MM.1S (cell line): ENCODE results near the gene USP9X.

Experiments used
- DNase-seq: peaks from one replicate; pipeline ENCODE4 v3.0.0-alpha.2; 2015
- H2AFZ ChIP-seq: fragments of 300-600 bp; sonication (generic); 2 replicates; pipeline ENCODE4 v1.6.0; 2016; ENCODE audit warnings: antibody characterized with exemption, low read length
- H3F3A ChIP-seq: fragments of 300-600 bp; sonication (generic); 2 replicates; pipeline ENCODE4 v1.6.1; 2016; ENCODE audit warnings: mild to moderate bottlenecking, antibody characterized with exemption, low read length, moderate library complexity, mixed read lengths; ENCODE audit not compliant: insufficient read depth
- H3K27ac ChIP-seq: fragments of 300-600 bp; sonication (generic); 2 replicates; pipeline ENCODE4 v1.5.1; 2016; ENCODE audit warnings: mild to moderate bottlenecking, low read length
- H3K27me3 ChIP-seq: fragments of 300-600 bp; sonication (generic); replicated peaks from 2 replicates; pipeline ENCODE4 v1.6.0; 2016; ENCODE audit warnings: low read length; ENCODE audit not compliant: insufficient read depth
- H3K36me3 ChIP-seq: fragments of 300-600 bp; sonication (generic); replicated peaks from 2 replicates; pipeline ENCODE4 v1.6.1; 2016; ENCODE audit warnings: mild to moderate bottlenecking, low read length, mixed read lengths; ENCODE audit not compliant: insufficient read depth
- H3K4me1 ChIP-seq: fragments of 300-600 bp; sonication (generic); 2 replicates; pipeline ENCODE4 v1.6.1; 2016; ENCODE audit warnings: low read length, mixed read lengths
- H3K4me2 ChIP-seq: fragments of 300-600 bp; sonication (generic); 2 replicates; pipeline ENCODE4 v1.6.0; 2016; ENCODE audit warnings: low read depth, low read length
- H3K4me3 ChIP-seq: fragments of 300-600 bp; sonication (generic); 2 replicates; pipeline ENCODE4 v1.5.1; 2016; ENCODE audit warnings: low read length, mixed read lengths
- H3K79me2 ChIP-seq: fragments of 300-600 bp; sonication (generic); 2 replicates; pipeline ENCODE4 v1.6.1; 2016; ENCODE audit warnings: mixed run types, low read length, mixed read lengths
- H3K9ac ChIP-seq: fragments of 300-600 bp; sonication (generic); 2 replicates; pipeline ENCODE4 v1.6.1; 2016; ENCODE audit warnings: low read length, mixed read lengths
- H3K9me2 ChIP-seq: fragments of 300-600 bp; sonication (generic); replicated peaks from 2 replicates; pipeline ENCODE4 v1.6.1; 2016; ENCODE audit warnings: mild to moderate bottlenecking, low read length, mixed read lengths; ENCODE audit not compliant: insufficient read depth
- H3K9me3 ChIP-seq: fragments of 300-600 bp; sonication (generic); replicated peaks from 2 replicates; pipeline ENCODE4 v1.6.1; 2016; ENCODE audit warnings: mild to moderate bottlenecking, low read length, mixed read lengths; ENCODE audit not compliant: insufficient read depth
- H4K20me1 ChIP-seq: fragments of 300-600 bp; sonication (generic); 2 replicates; pipeline ENCODE4 v1.6.1; 2016; ENCODE audit warnings: mild to moderate bottlenecking, low read length, moderate library complexity, mixed read lengths; ENCODE audit not compliant: insufficient read depth
- EZH2 ChIP-seq: fragments of 300-600 bp; sonication (generic); optimal IDR thresholded peaks from 2 replicates; pipeline ENCODE3; 2017; ENCODE audit warnings: low read depth, mild to moderate bottlenecking, antibody characterized with exemption, low read length, mixed read lengths
- EZH2phosphoT487 ChIP-seq: fragments of 300-600 bp; sonication (generic); IDR thresholded peaks from 2 replicates; pipeline ENCODE4 v1.6.1; 2018; ENCODE audit warnings: antibody characterized with exemption, low read length
- TF ChIP-seq, protein P1 (sequence below): fragments of 300-600 bp; sonication (generic); IDR thresholded peaks from 2 replicates; pipeline ENCODE4 v1.5.1; 2016; ENCODE audit warnings: antibody characterized with exemption, low read length, mixed read lengths

Gene USP9X, protein sequence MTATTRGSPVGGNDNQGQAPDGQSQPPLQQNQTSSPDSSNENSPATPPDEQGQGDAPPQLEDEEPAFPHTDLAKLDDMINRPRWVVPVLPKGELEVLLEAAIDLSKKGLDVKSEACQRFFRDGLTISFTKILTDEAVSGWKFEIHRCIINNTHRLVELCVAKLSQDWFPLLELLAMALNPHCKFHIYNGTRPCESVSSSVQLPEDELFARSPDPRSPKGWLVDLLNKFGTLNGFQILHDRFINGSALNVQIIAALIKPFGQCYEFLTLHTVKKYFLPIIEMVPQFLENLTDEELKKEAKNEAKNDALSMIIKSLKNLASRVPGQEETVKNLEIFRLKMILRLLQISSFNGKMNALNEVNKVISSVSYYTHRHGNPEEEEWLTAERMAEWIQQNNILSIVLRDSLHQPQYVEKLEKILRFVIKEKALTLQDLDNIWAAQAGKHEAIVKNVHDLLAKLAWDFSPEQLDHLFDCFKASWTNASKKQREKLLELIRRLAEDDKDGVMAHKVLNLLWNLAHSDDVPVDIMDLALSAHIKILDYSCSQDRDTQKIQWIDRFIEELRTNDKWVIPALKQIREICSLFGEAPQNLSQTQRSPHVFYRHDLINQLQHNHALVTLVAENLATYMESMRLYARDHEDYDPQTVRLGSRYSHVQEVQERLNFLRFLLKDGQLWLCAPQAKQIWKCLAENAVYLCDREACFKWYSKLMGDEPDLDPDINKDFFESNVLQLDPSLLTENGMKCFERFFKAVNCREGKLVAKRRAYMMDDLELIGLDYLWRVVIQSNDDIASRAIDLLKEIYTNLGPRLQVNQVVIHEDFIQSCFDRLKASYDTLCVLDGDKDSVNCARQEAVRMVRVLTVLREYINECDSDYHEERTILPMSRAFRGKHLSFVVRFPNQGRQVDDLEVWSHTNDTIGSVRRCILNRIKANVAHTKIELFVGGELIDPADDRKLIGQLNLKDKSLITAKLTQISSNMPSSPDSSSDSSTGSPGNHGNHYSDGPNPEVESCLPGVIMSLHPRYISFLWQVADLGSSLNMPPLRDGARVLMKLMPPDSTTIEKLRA (N-terminal part only)

DNA sequence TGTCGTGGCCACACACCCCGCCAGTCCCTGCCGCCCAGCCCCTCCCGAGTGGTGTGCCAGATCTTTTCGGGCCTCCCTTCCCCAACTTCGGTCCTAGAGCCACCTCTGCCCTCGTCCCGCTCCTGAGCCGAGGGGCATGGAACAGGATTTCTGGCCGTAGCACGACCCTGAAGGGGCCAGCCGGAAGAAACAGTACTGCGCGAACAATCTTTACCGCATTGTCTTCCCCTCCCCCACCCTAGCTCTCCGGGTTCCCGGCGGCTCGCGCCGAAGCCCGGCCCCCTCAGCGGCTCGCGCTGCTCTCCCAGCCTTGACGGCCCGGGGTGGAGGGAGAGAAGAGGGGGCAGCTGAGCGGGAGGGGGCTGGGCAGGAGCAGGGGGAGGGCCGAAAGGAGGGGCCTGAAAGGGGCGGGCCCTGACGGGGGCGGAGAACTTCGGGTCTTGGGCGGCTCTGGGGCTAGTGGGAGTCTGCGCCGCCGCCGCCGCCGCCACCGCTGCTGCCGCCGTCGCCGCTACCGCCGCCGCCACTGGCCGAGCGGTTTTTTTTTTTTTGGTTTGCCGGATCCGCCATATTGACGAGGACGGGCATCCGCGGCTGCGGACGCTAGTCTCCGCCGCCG, at the start of gene USP9X:
USP9X (plus strand) TSS at position 553 of the 619 bp plus-strand sequence. CDS start 38,184 bp downstream, outside the sequence.
- Histone ChIP-seq H3K79me2 (peaks cover 47% of the 10 kb centered on the region), H4K20me1 (peaks cover 14% of the 10 kb centered on the region), H3K27ac (peak within 1 kb of the TSS; percentile 100), H3K4me2 (peak within 1 kb of the TSS; percentile 81), H3K4me3 (peak within 1 kb of the TSS; percentile 89), H3K27me3 (no peaks in the 10 kb centered on the region), H2AFZ (peak within 1 kb of the TSS; percentile 67), H3K9ac (peak within 1 kb of the TSS; percentile 99), H3K36me3 (no peaks in the 10 kb centered on the region), H3K4me1 (peaks cover 7% of the 10 kb centered on the region; the same call in 1 of the 2 replicates), H3F3A (peaks cover 9% of the 10 kb centered on the region), H3K9me2 (no peaks in the 10 kb centered on the region), H3K9me3 (no peaks in the 10 kb centered on the region)
- DNase-seq = peak; percentile 76
- TF ChIP-seq EZH2phosphoT487 = no peak
- TF ChIP-seq EZH2 = no peak
- TF ChIP-seq, protein P1, sequence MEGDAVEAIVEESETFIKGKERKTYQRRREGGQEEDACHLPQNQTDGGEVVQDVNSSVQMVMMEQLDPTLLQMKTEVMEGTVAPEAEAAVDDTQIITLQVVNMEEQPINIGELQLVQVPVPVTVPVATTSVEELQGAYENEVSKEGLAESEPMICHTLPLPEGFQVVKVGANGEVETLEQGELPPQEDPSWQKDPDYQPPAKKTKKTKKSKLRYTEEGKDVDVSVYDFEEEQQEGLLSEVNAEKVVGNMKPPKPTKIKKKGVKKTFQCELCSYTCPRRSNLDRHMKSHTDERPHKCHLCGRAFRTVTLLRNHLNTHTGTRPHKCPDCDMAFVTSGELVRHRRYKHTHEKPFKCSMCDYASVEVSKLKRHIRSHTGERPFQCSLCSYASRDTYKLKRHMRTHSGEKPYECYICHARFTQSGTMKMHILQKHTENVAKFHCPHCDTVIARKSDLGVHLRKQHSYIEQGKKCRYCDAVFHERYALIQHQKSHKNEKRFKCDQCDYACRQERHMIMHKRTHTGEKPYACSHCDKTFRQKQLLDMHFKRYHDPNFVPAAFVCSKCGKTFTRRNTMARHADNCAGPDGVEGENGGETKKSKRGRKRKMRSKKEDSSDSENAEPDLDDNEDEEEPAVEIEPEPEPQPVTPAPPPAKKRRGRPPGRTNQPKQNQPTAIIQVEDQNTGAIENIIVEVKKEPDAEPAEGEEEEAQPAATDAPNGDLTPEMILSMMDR = no peak

- TF ChIP-seq, protein P1 = no peak
- TF ChIP-seq EZH2 (no peak), EZH2phosphoT487 (no peak)
- no peaks in the 10 kb centered on the region for H3K9me3 ChIP-seq
- H3K27me3 ChIP-seq = no peaks in the 10 kb centered on the region
- no peak overlapping the region for H3K4me2 ChIP-seq
- no peaks in the 10 kb centered on the region for H3F3A ChIP-seq
- H4K20me1 ChIP-seq = no peaks in the 10 kb centered on the region
- no peaks in the 10 kb centered on the region for H3K9me2 ChIP-seq
- H3K9ac ChIP-seq = no peak overlapping the region
- H3K36me3 ChIP-seq = no peaks in the 10 kb centered on the region
- no peaks in the 10 kb centered on the region for H3K4me1 ChIP-seq
- no peak for DNase-seq
- no peak overlapping the region for H2AFZ ChIP-seq
- no peaks in the 10 kb centered on the region for H3K79me2 ChIP-seq
- H3K4me3 ChIP-seq = no peak overlapping the region
- H3K27ac ChIP-seq = no peak overlapping the region
These were observed 49.7 kb upstream of the USP9X start for GRCh38 chrX:41035582-41035981.

GRCh38 chrX:41036668-41037326, 48.4 kb upstream of the USP9X start:
- no peak overlapping the region for H2AFZ ChIP-seq
- no peaks in the 10 kb centered on the region for H3K36me3 ChIP-seq
- H3F3A ChIP-seq = no peaks in the 10 kb centered on the region
- H3K9me2 ChIP-seq = no peaks in the 10 kb centered on the region
- H3K27me3 ChIP-seq = no peaks in the 10 kb centered on the region
- no peaks in the 10 kb centered on the region for H4K20me1 ChIP-seq
- TF ChIP-seq, protein P1 = no peak
- TF ChIP-seq EZH2 (no peak), EZH2phosphoT487 (no peak)
- H3K27ac ChIP-seq = no peak overlapping the region
- H3K4me1 ChIP-seq = no peaks in the 10 kb centered on the region
- DNase-seq = no peak
- H3K4me2 ChIP-seq = no peak overlapping the region
- no peak overlapping the region for H3K9ac ChIP-seq
- H3K9me3 ChIP-seq = no peaks in the 10 kb centered on the region
- H3K4me3 ChIP-seq = no peak overlapping the region
- H3K79me2 ChIP-seq = no peaks in the 10 kb centered on the region
